ENCODE measurements around the gene UBFD1.
"Not testable (repeated sequence)": the region's sequence is repeated elsewhere in the genome, so short reads cannot be mapped to it uniquely, and the experiment has no call there.

UBFD1 gene

DNA sequence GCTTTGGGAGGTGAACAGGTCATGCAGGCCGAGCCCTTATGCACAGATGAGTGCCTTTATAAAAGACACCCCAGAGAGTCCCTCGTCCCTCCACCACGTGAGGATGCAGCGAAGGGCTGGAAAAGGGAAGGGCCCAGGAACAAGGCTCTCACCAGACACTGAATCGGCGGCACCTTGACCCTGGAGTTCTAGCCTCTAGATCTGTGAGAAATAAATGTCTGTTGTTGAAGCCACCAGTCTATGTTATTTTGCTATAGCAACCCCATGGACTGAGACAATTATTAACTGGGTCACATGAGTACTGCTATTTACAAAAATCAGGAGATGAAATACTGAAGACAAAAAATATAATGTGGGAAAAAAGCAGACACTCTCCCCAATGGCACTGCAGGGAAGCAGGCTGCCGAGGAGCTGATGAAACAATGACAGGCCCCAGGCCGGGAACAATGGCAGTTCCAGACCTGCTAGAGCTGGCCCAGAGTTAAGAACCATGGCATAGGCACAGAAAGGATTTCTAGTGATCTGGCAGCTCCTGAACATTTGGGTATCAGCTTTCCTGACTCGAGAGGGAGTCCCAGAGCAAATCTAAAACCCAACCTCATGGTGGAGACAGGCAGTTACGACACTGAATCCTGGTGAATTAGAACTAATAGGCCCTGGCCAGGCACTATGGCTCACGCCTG lies 29.4 kb upstream of the UBFD1 start:
- peak in 1 of 51 donors; percentile 13 for DNase-seq

DNA sequence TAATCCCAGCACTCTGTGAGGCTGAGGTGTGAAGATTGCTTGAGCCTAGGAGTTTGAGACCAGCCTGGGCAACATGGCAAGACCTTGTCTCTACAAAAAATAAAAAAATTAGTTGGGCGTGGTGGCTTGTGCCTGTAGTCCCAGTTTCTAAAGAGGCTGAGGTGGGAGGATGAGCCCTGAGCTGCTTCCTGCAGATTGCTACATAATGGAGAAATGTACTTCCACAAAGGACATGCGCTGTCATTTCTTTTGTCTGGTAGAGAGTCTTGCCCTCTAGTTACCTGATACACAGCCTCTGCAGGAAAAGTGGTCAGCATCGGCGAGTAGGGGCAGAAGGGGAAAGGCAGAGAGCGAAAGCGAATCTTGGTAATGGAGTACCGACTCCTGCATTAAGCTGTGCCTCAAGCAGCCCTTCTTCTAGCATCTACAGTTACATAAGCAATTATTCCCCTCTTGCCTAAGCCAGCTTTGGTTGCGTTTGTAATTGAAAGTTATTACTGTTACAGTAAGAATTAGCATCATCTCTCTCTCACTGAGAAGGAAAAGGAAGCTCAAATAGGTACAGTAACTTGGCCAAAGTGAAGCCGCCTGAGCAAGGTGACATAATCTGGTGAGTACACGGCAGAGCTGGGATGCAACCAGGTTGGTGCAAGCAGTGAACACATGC lies 28.8 kb upstream of the UBFD1 start:
- DNase-seq, result no peak

DNA sequence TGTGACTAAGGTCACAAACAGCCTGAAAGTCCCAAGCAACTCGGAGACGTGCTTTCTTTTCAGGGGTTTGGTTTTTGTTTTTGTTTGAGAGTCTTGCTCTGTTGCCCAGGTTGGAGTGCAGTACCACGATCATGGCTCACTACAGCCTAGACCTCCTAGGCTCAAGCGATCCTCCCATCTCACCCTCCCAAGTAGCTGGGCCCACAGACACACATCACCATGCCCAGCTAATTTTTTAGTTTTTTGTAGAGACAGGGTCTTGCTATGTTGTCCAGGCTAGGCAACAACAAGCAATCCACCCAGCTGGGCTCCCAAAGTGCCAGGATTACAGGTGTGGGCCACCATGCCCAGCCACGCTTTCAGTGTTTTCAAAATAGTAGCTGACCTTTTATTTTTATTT lies 27.5 kb upstream of the UBFD1 start:
- DNase-seq, result no peak

DNA sequence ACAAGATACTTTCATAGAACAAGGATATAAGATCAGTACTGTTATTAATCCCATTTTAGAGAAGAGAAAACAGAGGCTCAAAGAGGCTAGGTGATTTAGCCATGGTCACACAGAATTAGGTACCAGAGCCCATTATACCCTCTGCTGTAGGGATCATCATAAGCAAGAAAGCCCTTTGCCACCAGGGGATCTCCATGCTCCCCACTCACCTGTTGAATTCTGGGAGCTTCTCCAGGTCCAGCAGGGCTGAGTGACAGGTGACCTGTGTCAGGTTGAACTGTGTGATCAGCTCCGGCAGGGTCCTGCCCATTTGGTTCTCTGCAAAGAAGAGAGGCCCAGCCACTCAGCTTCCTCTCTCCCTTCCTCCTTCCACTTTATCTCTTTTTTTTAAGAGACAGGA lies 25.1 kb upstream of the UBFD1 start:
- no peak for DNase-seq

DNA sequence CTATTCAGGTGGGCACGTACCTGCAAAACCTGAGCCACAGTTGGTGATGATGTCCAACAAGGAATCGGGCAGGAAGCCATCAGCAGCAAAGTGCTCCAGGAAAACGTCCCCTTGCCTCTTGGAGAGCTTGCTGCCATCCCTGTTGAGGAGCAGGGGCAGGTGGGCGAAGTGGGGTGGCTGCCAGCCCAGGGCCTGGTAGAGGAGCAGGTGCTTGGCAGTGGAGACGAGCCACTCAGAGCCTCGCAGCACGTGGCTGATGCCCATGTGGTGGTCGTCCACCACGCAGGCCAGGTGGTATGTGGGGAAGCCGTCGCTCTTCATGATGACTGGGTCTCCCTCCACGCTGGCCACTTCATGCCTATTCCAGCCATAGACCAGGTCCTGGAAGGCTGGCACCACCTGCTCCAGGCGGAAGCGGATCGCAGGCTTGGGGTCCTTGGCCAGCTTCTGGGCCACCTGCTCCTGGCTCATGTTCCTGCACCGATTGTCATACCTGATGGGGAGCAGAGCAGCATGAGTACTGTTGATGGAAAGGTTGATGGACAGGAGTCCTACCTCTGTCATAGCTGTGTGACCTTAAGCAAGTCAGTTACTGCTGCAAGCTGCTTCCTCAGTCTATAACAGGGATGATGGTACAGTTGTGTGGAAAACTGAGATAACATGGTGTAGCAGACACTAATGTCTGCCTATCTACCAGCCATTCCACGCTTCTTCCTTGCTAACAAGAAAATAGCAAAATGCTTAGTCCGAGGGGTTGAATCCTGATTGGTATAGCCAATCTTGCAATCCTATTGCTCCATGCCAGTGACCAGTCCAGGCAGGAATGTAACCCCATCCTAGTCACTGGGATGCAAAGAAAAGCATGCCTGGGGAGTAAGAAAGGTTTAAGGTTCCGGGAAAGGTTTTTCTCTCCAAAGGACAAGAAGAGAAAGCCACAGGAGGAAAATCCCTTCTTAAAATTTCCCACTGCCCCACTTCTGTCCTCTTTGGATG lies 22.4 kb upstream of the UBFD1 start:
- no peak for DNase-seq

DNA sequence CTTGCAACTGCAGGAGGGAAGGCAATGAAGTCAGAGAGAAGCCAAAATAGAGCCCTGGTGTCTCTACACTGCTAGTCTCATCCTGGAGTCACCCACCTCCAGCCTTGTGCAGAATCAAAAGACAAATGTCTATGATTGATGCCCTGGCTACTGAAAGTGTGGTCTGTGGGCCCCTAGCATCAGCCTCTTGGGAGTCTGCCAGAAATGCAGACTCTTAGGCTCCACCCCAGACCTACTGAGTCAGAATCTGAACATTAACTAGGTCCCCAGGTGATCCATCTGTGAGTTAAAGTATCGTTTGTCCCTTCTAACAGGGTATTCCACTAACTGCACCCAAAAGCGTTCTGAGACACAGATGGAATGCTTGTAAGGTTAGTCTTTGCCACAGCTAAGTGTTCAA lies 21.6 kb upstream of the UBFD1 start:
- no peak for DNase-seq

DNA sequence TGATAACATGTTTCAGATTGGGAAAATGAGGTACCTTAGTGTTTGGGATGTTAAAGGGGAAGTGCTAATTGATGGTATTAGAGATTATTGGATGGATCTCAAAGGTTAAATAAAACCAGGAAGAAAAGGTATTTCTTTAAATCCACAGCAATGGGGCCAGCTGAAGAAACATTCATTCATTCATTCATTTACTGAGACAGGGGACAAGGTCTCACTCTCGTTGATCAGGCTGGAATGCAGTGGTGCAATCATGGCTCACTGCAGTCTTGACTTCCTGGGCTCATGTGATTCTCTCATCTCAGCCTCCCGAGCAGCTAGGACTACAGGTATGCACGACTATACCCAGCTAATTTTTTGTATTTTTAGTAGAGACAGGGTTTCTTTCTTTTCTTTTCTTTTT lies 20.1 kb upstream of the UBFD1 start:
- no peak for DNase-seq

DNA sequence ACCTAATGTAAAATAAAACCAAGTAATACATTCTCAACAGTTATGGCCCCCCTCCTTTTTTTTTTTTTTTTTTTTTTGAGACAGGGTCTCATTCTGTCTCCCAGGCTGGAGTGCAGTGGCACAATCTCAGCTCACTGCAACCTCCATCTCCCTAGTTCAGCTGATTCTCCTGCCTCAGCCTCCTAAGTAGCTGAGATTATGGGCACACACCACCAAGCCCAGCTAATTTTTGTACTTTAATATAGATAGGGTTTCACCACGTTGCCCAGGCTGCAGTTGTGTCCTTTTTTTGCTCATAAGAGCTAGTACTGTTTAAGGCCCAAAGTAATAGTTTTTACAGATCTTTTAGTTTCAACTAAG lies 18.6 kb upstream of the UBFD1 start:
- DNase-seq, result no peak

DNA sequence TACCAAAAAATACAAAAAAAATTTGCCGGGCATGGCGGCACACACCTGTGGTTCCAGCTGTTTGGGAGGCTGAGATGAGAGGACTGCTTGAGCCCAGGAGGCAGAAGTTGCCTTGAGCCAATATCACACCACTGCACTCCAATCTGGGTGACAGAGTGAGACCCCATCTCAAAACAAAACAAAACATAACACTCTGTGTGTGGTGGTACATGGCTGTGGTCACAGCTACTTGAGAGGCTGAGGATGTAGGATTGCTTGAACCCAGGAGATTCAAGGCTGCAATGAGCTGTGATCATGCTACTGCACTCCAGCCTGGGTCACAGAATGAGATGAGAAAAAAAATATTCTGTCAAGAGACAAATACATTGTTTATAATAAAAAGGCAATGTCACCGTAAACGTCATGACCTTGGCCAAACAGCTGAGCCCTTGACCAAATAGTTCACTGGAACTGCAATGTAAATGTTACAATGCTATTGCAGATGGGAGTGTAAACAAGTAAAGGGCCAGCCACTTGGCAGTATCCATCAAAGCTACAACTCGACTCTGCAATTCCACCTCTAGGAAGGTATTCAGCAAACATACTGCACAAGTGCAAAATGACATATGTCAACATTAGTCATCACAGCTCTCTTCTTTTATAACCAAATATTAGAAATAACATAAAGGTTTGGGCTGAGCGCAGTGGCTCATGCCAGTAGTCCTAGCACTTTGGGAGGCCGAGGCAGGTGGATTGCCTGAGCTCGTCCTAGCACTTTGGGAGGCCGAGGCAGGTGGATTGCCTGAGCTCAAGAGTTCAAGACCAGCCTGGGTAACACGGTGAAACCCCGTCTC lies 17.3 kb upstream of the UBFD1 start:
- no peak for DNase-seq

DNA sequence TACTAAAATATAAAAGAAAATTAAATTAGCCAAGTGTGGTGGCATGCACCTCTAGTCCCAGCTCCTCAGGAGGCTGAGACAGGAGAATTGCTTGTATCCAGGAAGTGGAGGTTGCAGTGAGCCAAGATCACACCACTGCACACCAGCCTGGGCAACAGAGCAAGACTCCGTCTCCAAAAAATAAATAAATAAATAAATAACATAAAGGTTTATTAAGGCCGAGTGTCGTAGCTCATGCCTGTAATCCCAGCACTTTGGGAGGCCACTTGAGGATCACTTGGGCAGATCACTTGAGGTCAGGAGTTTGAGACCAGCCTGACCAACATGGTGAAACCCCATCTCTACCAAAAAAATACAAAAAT lies 16.7 kb upstream of the UBFD1 start:
- not testable (repeated sequence) for DNase-seq

DNA sequence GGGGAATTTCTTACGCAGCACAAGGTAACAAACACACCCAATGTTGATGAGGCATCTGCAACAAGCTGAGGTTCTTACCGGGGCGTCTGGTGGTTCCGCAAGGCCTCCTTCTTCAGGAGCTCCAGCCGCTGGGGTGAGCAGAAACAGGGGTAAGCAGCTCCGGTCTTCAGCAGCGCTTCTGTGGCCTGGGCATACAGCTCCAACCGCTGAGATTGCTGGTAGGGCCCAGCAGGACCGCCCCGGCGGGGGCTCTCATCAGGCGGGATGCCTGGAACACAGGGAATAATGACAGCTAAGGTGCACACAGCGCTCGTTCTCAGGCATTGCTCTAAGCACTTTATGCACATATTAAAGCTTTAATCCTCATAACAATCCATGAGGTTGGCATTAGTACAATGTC lies 13.1 kb upstream of the UBFD1 start:
- no peak for DNase-seq

DNA sequence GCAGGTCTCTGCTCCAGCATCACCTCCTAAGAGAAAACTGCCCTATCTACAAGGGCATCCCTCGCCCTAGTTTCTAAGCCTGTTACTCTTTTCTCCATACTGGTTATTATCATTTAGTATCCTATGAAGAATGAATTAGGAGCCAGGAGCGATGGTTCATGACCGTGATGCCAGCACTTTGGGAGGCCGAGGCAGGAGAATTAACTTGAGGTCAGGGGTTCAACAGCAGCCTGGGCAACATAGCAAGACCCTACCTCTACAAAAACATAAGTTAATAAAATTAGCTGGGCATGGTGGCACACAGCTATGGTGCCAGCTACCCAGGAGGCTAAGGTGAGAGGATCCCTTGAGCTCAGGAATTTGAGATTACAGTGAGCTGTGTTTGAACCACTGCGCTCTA lies 7.6 kb upstream of the UBFD1 start:
- DNase-seq, result no peak

DNA sequence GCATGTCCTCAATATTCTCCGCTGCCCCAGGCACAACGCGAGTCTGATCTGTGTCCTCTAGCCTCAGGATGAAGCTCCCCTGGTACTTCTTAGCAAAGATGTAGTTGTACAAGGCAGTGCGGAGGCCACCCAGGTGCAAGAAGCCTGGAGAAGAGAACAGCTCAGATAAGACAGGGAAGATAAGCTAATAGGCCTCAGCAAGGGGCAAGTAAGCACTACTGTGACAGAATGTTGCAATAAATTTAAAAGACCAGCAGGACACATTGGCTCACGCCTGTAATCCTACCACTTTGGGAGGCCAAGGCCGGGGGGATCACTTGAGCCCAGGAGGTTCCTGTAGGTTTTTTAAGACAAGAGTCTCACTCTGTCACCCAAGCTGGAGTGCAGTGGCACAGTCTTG lies 5.4 kb upstream of the UBFD1 start:
- DNase-seq, result no peak

DNA sequence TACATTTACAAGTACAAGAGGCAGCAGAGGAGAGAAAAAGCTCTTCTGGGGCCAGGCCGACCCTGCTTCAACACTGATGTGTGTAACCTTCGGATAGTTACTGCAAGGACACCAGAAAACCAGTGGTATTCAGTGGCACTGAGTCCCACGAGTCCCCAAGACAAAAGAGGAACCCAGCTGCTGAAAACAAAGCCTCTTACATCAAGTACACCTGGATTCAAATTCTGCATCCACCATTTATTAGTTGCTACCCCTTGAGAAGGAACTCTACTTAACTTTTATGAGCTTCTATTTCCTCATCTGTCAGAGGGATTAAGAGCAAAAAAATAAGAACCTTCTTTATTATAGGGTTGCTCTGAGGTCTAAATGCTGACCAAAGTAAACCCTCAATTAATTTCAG lies 3.0 kb upstream of the UBFD1 start:
- DNase-seq, result no peak

DNA sequence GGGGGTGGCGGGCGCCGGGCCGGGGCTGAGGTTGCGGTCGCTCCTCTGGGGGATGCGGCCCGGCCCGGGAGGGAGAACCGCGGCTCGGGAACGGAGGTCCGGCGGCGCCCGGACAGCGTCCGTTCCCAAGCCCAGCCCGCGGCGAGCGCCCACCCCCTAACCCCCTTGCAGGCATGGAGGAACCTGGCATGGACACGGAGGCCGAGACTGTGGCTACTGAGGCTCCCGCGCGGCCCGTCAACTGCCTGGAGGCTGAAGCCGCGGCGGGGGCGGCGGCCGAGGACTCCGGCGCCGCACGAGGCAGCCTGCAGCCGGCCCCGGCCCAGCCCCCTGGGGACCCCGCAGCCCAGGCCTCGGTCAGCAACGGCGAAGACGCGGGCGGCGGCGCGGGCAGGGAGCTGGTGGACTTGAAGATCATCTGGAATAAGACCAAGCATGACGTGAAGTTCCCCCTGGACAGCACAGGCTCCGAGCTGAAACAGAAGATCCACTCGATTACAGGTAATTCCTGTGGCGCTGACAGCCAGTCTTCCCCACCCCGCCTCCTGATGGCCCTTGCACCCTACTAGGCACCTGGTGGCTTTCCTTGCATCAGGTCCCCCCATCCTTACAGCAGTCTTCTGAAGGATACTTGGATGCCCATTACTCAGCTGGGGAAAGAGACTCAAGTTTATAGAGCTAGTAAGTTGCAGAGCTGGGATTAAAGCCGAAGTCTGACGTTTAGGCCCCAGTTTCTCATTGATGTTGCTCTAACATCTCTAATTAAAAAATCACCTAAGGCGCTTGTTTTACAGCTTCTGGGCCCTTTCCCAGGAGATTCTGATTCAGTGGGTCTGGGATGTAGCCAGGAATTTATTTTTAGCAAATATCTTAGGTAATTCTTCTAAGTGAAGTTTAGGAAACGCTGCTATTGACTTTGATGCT lies 514 bp downstream of the UBFD1 start:
- DNase-seq, result peak in 25 of 51 donors; percentile 18 to 65 (median 41)

DNA sequence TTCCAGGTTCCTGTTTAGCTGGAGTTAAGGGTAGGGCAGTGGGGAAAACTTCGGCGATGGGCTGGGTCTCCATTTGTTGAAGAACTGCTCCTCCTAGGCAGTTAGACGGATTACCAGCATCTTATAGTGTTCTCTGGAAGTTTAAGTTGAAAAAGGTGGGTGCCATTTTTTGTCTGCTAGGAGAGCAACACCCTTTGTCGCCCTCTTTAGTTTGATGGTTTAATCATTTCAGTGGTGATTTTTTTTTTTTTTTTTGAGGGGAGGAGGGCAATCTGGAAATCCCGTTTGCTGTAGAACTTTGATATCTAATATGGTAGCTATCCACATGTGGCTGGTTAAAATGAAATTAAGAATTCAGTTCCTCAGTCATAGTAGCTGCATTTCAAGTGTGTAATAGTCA lies 4.1 kb downstream of the UBFD1 start:
- no peak for DNase-seq

DNA sequence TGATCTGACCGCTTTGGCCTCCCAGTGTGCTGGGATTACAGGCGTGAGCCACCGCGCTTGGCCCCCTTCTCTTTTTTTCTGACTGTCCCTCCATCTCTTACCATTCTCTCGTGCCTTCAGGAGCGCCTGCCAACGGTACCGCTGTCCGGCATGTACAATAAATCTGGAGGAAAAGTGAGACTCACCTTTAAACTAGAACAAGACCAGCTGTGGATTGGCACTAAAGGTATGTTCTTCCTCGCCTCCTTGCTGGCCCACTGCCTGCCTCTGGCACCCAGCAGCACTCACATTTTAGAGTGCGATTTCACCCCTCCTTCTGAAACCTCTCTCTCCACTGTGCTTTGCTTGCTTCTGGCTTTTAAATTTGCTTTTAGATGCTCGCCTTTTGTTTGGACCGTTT lies 5.0 kb downstream of the UBFD1 start:
- no peak for DNase-seq

DNA sequence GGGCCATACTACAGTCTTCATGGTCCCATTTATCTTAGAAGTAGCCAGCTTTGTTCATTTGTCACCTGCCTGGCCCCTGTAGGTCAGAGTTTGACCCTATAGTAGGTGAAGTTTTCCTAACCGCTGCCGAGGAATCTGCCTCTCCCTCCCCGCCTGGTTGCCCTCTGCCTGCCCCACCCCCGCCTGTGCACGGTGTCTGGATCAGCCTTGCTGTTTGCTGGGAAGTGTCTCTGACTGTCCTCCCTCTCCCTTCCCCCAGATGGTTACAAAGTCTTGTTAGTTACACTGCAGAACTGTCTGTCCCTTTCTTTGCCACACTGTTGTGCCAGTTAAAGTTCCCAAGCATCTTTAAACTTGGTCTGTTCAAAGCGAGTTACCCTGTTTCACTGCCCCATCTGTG lies 5.7 kb downstream of the UBFD1 start:
- no peak for DNase-seq

DNA sequence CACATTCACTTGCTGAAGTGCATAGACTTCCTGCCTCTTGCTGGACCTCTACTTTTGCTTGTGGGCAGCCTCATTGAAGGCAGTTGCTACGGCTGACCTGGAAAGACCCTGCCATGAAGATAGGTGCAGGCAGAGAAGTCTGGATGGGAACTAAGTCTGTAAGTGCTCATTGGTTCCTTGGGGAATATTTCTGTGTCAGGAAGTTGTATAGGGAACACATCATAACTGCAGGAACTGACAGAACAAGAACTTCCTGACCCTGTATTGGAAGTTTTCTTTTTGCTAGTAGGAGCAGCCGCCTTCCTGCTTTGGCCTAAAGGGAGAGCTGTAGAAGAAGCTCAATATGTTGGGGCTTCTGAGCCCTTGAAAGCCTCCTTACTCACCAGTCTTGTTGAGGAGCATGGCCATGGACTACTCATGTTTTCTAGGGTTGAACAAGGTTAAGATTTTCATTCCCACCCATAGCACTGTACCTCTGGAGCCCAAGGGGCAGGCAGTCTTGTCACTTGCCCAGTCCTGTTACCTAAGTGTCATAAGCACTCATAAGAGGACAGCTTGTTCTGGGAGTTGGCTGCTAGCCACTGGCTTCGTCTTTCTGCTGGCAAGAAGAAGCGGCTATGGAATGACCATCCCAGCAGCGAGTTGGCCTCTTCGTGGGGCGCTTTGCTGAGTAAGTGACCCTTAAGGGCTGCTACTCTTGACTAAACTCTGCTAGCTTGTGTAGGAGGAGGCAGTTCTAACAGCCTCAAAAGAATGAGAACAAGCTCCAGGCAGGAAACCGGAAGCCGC lies 7.2 kb downstream of the UBFD1 start:
- peak in 4 of 51 donors; percentile 2 to 27 (median 12) for DNase-seq

DNA sequence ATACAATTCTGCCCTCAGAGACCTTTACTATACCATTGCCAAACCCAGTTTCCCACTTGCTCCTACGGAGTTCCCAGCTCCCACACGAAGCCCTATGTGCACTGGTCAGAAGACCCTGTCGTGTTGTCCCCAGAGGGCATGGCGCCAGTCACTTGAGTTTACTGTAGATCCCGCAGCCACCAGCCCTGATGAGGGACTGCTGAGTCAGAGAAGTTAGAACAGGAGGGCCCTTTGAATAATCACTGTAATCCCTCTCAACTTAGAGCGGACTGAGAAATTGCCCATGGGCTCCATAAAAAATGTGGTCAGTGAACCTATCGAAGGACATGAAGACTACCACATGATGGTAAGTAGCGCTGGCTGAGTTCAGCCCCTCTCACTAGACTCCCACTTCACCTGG lies 9.2 kb downstream of the UBFD1 start:
- no peak for DNase-seq
